Stimulated activated CD4-positive, alpha-beta T cell treated with anti-CD3 and anti-CD28 coated beads, Interleukin-2, amount 100 ng/mL, for 48 hours (primary cell): Measurements from ENCODE around the gene MYO1G.
"Not testable (repeated sequence)": the region's sequence is repeated elsewhere in the genome, so short reads cannot be mapped to it uniquely, and the experiment has no call there.

Source experiments
- DNase-seq, 2 donors: peaks; one replicate each; pipeline ENCODE4 v3.0.0-alpha.2; 2020

MYO1G gene

DNA sequence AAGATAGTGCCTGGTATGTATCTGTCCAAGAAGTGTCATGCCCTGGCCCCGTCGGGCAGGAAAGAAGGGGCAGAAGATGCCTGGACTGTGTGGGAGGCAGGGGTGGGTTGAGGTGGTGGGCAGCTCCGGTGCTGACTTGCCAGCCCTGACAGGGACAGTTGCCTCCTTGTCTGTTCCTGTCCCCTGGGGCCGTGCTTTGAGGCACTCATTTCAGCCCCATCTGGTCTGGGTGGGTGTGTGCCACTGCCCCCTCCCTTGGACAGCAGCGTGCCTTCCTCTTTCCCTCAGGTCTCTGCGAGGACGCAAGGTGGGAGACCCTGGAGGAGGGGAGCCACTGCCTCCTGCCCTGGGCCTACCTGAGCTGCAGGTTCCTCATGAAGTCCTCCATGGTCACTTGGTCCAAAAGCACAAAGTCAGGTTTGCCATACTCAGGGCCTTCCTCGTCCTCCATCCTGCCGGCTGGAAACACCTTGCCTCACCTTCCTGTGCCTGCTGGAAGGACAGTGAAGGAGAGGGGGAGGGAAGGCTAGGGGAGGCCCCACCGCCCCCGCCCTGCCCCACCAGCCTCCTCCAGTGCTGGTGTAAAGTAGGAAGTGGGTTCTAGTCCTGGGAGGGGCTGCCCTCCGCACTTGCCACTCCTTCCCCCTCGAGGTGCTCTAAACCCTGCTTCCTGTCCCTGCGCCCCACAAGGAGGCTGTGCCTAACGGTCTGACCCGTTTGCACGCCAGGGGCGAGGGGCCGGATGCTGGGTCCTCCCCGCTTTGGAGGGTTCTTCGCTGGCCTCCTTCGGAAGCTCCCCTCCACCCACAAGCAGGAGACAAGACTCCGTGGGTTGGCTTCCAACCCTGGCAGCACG, at the start of gene MYO1G:
Gene MYO1G, minus strand, starts transcription at position 505 of the 856 bp plus-strand sequence. Its CDS starts 54 bp downstream, at position 451.
- peak; percentile 75 to 78 for DNase-seq

DNA sequence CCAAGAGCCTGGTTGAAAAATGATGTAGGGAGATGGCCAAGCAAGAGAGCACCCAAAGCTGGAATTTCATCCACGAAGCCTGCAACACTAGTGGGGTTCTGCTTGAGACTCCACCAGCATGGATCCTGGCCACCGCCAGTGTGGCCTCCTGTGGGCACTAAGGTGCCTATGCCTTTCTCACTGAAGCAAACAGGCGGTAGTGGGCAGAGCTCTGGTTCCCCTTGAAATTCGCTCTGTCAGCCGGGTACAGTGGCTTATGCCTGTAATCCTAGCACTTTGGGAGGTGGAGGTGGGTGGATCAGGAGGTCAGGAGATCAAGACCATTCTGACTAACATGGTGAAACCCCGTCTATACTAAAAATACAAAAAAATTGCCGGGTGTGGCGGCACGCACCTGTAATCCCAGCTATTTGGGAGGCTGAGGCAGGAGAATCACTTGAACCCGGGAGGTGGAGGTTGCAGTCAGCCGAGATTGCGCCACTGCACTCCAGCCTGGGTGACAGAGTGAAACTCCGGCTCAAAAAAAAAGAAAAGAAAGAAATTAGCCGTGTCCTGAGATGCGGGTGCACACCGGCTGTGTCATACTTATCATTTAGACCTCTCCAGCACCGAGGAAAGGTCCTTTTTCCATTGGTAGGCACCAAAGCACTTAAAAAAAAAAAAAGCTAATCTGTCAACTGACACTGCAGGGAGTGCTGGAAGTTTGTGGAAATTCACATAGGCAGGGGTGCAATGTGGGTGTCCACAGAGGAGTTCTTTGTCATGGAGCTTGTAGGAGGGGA, 49.5 kb upstream of the MYO1G start:
- no peak for DNase-seq

DNA sequence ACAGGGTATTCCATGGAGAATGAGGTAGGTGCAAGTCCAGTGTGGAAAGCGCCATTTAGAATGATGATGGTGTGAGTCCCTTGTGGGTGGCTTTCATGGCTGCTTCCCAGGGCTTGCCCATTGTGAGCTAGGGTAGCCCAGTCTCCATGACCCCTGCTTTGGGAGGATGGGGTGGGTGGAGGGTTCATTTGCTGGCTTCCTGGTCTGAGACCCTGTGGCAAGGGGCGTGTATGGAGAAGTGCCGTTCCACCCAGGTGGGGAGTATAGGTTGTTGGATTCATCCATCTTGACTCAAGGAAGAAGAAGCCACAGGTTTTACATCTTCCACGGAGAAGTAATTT, 48.9 kb upstream of the MYO1G start:
- no peak for DNase-seq

DNA sequence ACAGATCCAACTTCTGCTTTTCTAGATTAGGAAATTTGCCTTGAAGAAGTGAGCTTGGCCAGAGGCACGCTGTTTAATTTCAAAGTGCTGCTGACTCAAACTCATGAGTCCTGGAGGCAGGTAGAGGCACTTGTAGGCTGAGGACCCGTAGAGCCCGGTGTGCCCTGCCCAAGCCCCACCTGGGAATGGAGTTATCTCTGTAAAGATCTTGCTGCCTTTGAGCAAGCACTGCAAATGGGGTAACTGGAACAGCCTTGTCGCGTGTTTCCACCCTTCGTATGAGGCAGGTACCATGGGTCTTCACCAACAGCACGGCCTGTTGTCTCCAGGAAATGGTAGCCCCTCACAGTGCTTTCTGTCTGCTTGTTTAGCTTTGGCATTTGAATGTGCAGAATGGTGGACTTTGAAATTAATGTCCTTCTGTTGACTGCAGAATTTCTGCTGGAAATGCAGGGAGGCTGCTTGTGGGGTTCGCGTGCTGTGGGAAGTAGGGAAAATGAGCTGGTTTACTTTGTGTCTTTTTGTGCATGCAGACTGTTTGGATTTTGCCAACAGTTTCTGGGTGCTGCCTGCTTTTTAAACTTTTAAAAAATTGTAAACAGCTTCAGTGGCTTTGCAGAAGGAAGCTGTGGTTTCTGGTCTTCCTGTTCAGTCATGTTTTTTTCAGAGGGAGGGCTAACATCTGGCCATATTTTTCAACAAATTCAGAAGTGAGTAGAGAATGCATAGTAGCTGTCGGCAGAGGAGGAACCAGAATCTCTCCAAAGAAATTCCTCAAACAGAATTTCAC, 48.4 kb upstream of the MYO1G start:
- DNase-seq: no peak

DNA sequence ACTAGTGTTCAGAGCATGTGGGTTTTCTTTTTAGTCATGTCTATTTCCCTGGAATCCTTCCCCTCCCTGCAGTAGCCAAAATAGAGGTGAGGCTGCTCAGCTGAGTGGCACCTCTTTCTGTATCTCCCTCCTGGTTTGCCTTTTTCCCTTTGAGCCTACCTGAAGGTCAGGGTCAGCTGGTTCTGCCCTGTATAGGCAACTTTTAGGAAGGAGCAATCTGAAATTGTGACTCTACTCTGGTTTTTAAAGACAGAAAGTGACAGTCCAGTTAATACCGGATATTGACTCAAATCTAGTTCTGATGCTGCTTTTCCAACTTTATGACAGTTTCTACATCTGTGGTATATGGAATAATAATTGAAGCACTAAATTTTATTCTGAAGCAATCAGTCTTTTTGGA, 47.2 kb upstream of the MYO1G start:
- DNase-seq: no peak

DNA sequence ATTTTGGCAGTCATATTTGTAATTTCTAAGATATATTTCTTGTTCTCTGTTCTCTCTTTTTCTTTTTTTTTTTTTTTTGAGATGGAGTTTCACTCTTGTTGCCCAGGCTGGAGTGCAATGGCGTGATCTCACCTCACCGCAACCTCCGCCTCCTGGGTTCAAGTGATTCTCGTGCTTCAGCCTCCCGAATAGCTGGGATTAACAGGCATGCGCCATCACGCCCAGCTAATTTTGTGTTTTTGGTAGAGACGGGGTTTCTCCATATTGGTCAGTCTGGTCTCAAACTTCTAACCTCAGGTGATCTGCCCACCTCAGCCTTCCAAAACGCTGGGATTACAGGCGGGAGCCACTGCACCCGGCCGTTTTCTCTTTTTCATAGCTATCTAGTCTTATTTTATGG, 46.7 kb upstream of the MYO1G start:
- DNase-seq: not testable (repeated sequence)

DNA sequence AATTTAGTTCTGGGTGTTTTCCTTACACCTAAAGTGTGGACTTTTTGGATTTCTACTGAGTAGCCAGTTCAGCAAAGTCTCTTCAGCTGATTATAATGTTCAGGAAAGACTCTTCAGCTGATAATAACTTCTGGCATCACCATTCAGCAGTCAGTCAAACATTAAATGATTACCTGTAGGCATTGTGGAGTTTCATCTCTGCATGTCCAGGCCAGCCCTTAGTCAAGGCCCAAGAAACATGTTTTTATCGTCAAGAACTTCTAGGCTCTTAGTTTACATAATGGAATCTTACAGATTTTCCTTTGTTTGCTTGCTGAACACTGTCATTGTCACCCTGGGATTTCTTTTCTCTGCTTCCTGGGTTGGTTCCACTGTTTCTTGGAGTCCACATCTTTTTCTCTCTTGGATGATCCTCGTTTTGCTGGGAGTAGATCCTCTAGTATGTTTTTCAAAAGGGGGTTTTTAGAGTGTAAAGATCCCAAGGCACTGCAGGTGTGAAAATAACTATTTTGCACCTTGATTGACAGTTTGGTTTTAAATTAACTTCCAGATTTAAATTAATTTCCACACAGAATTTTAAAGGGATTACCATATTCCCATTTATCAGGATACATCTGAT, 45.4 kb upstream of the MYO1G start:
- DNase-seq: no peak

DNA sequence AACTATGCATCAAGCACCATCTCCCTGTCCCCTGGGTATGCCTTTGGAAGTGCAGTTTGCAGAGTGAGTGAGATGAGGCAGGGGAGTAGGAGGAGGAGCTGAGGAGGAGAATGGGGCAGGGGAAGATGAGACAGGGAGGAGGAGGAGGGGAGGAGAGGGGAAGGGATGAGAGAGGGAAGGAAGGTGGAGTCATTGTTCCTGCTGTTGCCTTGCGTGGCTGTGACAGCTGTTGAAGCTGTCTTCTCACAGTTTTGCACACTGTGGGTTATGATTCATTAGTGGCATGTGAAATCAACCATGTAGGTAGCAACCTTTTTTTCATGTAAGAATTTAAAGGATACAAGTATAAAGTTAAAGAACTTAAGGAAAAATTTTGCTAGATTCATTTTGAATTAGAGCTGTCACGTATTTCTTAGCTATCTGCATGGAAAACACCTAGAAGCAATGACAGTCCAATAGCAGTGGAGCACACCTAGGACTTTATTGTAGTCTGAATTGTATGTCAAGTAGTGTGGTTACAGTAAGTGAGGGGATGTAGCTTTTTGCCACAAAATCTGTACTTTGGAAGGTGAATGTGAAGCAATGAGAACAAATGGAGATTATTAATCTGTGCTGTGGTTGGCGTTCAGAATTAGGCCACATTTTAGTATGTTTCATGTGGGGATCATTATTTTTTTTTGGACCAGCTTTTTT, 42.9 kb upstream of the MYO1G start:
- no peak for DNase-seq

DNA sequence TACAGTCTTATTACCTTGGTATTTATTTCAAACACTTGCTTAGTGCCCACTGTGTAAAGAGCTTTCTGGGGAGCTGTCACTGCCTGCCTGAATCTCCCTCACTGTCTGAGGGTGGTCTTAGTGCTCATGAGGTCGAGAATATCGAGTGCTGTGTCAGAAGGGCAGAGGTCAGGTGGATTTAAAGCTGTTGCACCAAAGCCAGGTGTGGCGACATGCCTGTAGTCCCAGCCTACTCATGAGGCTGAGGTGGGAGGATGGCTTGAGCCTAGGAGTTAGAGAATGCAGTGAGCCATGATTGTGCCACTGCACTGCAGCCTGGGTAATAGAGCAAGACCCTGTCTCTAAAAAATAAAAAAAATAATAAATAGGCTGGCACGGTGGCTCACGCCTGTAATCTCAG, 42.1 kb upstream of the MYO1G start:
- no peak for DNase-seq

DNA sequence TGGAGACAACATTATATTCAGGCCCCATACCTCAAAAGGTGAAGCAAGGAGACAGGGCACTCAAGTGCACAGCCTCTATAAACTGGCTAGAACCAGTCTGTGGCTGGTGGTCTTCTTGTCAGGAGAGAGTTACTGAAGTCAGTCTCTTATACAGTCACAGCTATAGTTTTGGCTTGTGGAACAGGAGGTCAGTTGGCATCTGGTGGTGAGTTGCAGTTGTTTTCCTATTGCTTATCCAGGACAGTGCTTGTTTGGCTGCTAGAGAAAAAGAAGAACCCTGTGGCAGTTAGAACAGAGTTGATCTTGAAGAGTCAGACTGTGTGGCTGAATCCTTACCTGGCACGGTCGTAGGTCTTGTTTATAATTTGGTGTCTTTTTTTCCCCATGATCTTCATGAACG, 38.4 kb upstream of the MYO1G start:
- DNase-seq: no peak

DNA sequence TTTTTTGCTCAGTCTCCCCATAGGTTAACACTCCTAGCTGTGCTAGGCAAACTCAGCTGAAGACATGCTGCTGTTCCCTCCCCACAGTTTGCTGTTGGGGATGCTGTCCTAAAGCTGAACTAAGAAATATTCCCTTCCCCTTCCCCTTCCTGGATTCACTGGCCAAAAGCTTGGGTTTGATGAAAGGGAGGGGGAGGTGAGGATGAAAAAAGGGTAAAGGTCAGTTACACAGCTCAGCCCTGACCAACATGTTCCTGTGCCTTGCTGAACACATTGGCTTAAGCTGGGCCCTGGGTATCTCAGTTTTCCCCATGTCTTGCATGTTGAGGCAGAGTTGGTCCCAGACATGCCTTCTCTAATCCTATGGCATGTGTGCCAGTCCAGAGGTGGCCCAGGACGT, 36.5 kb upstream of the MYO1G start:
- DNase-seq: no peak

DNA sequence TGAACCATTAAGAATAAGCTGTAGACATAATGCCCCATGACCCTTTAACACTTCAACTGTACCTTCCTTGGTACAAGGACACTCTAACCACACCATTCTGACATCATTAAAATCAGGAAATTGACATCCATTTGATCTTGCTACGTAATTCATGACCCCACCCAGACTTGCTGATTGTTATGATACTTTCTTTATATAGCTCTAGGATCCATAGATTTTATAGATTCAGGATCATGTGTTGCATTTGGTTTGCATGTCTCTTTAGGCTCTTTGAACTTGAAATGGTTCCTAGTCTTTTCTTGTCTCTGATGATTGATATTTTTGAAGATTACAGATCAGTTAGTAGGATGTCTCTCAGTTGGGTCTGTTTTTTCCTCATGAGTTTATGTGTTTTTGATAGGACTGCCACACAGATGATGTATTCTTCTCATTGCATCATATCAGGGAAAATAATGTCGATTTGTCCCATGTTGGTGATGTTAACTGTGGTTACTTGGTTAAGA, 34.7 kb upstream of the MYO1G start:
- no peak for DNase-seq

DNA sequence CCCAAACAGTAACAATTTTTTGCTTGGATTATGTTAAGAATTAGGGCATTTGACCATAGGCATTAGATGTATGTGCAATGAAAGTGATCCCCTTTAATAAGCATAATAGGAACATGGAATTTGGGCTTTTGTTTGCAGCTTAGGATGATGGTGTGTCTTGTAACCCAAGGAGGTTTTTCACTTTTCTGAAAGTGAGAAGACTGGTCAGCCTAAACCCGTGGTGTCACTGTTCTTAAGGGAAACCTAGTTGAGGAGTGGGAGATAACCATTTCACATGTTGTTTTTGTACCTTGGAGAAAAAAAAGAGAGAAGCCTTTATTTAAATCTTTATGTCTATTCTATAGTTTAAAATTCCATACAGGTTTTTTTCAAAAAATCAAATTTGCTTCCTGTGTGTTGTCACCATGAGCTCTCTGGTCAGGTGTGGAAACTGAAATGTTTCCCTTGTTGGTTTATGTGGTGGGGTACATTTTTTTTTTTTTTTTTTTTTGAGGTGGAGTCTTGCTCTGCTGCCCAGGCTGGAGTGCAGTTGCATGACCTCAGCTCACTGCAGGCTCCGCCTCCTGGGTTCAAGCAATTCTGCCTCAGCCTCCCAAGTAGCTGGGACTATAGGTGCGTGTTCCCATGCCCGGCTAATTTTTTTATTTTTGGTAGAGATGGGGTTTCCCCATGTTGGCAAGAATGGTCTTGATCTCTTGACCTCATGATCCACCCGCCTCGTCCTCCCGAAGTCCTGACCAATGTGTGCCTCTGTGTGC, 28.9 kb upstream of the MYO1G start:
- DNase-seq: no peak

DNA sequence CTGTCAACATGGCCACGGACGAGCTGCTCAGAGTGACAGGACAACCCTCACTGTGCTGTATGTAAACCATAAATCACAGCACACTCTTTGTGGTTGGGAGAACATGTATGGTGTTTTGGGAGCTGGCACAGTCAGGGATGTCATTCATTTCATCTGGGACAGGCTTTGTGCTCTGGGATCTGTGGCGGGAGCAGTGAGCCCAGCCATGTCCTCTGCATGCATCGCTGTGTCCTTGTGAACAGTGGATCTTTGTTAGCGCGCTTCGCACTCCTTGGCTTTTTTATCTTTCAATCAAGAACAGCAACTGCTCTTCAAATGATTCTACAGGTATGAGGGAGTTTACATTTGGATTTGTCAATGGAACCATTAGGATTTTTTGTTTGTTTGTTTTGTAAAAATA, 28.3 kb upstream of the MYO1G start:
- DNase-seq: no peak

DNA sequence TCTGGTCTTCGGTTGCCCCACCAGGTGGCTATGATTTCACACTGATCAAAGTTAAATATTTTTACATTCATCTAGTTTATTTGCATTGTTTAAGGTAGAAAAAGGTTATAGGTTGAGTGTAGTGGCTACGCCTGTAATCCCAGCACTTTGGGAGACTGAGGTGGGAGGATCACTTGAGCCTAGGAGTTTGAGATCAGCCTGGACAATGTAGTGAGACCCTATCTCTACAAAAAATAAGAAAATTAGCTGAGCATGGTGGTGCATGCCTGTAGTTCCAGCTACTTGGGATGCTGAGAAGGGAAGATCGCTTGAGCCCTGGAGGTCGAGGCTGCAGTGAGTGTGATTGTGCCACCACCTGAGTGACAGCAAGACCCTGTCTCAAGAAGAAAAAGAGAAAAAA, 25.0 kb upstream of the MYO1G start:
- DNase-seq: no peak

DNA sequence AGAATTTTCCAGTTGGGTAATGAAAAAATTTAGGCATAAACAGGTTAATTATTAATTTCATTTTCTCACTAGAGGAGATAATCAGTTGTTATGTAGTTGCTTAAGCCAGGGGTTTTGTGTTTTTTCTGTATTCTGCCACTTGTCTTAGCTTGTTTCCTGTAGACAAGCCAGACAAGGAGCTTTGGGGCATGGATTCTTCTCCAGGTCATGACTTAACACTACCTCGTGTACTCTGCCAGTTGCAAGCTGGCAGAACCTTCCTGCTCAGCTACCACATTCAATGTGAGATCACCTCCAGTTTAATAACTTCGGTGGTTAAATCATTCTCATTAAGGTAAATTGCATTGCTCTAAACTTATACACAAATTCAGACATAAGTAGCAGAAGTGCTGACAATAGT, 23.0 kb upstream of the MYO1G start:
- DNase-seq: no peak

DNA sequence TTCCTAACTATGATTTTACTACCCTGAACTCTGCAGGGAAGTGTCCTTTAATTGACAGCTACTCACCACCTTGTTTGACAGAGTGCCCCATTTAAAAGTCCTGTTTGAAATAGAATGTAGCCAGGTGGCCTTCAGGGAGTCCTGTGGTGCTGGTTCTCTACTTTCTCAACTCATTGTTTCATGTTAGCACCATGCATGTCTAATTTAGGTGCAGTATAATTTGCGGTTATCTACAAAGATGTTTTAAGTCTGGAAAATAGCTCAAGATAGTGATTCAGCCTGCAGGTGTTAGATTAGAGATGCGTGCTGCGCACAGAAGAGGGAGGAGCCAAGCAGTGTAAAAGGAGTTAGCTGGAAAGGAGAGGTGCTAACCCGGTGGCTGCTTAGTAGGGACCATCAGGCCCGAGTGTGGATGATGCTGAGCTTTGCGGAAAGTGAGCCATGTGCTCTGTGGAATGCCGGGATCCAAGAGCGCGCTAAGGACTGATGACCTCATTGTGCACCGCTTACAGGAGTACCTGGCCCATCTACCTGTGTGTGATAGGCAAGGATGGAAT, 22.4 kb upstream of the MYO1G start:
- DNase-seq: no peak

DNA sequence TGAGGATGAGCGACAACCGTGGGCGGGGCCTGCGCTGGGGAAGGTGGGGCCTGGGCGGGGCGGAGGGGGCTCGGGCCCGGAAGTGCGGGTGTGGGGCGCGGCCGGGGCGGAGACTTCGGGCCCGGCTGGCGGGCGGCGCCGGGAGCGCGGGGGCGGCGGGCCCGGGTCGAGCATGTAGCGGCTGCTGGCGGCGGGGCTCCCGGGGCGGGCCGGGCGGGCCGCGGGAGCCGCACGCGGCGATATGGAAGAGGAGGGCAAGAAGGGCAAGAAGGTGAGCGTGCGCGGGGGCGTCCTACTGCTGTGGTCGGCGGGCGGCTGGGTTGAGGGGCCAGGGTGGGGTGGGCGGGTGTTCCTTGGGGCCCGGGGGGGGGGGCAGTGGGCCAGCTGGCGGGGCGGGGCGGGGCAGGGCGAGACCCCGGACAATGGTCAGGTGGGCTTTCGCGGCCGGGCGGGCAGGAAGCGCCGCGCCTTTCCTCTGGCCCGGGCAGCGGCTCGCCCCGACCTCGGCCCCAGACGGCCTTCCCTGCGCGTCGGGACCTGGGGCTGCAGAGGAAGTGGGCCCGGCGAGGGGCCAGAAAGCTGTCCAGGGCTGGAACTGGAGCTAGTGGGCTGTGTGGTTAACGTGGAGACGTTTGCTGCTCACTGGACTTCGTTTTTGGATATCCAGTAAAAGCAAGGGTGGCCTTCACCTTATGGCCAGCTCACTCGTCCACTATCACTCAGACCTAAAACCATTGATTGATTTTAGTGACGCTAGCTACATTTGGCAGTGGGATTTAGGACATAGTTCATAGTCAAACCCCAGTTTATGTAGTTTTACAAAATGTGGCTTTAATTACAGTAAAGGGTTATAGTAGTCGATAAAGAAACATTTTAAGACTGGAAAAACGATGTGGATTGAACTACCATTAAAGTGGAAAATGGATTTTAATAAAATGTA, 21.5 kb upstream of the MYO1G start, which contains the start of gene CCM2:
Gene CCM2, plus strand, starts transcription at position 109 of the 940 bp plus-strand sequence. Its CDS starts 133 bp downstream, at position 242.
- DNase-seq: no peak

DNA sequence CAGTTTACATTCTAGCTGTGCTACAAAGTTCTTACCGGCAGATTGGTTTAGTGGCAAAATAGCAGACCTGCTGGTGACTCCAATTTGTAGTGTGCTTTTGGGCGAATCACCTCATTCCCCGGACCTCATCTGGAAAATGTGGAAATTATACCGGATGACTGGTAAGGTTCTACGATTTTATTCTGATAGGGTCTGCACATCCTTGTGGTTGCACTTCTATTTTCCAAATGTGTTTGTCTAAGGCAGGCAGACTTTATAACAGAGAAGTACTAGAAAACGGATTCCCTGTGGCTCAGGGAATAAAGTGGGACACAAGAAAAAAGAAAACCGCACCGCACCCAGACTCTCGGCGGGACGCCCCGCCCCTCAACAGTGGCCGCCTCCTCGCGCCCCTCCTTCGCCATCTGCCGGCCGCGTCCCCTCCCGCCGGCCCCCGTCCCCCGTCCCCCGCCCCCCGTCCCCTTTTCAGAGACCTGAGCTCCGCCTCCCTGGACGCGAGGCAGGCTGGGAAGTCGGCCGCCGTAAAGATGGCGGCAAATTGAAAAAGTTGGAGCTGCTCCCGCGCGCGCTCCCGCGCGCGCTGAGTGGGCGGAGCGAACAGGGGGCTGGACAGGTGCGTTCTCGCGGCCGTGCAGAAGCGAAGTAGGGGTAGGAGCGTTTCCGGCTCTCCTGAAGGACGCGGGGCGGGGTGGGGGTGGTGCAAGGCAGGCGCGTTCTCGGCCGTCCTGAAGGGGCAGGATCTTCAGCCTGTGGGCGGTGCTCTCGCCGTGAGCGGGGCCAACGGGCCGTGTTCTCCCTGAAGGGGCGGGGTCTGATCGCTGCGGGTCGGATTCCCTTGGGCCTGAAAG, 20.7 kb upstream of the MYO1G start:
- DNase-seq: peak; percentile 98 to 99
